ENCODE results near the gene ACOX3.

Gene ACOX3

GRCh38 chr4:8317474-8317873, 123.0 kb downstream of the ACOX3 start:
- DNase-seq: peak in 1 of 4 experiments; percentile 0

- peak in 1 of 4 experiments; percentile 1 for DNase-seq
These were observed 123.6 kb downstream of the ACOX3 start for GRCh38 chr4:8316911-8317351.
